Calu3 (cell line): Measurements from ENCODE around the gene NEU4. TPM values are rescaled to one million over a fixed set of nuclear protein-coding genes. Genes with fewer than 3 reads are reported as not detected.
"Not testable (repeated sequence)": the region's sequence is repeated elsewhere in the genome, so short reads cannot be mapped to it uniquely, and the experiment has no call there.

Experiments used
- BruUV-seq: library from RNA; stranded (reverse); fragments of 400-500 nt; replicated peaks from 2 replicates; lab custom pipeline; 2021; lab: Mats Ljungman, UMichigan
- CTCF ChIA-PET: fragments of 300-600 bp; sonication (Branson Sonifier 250); formaldehyde crosslinking; loops from one replicate; lab custom pipeline; 2022; ENCODE audit warnings: antibody characterized with exemption; lab: Charles Lee
- DNase-seq: peaks from one replicate; pipeline ENCODE4 v3.0.0; 2022
- H3K27ac Mint-ChIP-seq: one replicate; pipeline ENCODE4 v1.8.0; 2022; ENCODE audit warnings: mixed read lengths; ENCODE audit not compliant: unreplicated experiment
- H3K27me3 Mint-ChIP-seq: one replicate; pipeline ENCODE4 v1.8.0; 2022; ENCODE audit warnings: mixed read lengths; ENCODE audit not compliant: unreplicated experiment
- H3K36me3 Mint-ChIP-seq: one replicate; pipeline ENCODE4 v1.8.0; 2022; ENCODE audit warnings: mild to moderate bottlenecking, moderate library complexity, mixed read lengths; ENCODE audit not compliant: insufficient read depth, unreplicated experiment
- H3K4me1 Mint-ChIP-seq: one replicate; pipeline ENCODE4 v1.8.0; 2022; ENCODE audit warnings: mild to moderate bottlenecking, low read depth, mixed read lengths; ENCODE audit not compliant: unreplicated experiment
- H3K4me3 Mint-ChIP-seq: one replicate; pipeline ENCODE4 v1.8.0; 2022; ENCODE audit warnings: mild to moderate bottlenecking, low read depth, moderate library complexity, mixed read lengths; ENCODE audit not compliant: unreplicated experiment
- H3K9me3 Mint-ChIP-seq: one replicate; pipeline ENCODE4 v1.8.0; 2022; ENCODE audit warnings: low read depth, mixed read lengths; ENCODE audit not compliant: unreplicated experiment
- CTCF ChIP-seq: fragments of 200-600 bp; IDR thresholded peaks from one replicate; pipeline ENCODE4 v1.8.0; 2022; ENCODE audit warnings: antibody characterized with exemption; ENCODE audit not compliant: unreplicated experiment
- intact Hi-C: fragments of 100-400 bp; cut with micrococcal nuclease; formaldehyde crosslinking; loops from one replicate; pipeline ENCODE4 v1.10.0; 2022; ENCODE audit not compliant: unreplicated experiment
- total RNA-seq: library from RNA; stranded (reverse); gene quantifications from 2 replicates; pipeline ENCODE4 v1.2.3, GENCODE V29; 2022

NEU4 gene
- total RNA-seq, 1 experiment from 2014 or later: 0.14 TPM

- Mint-ChIP-seq H3K4me3 (no peak overlapping the region), H3K4me1 (no peaks in the 10 kb centered on the region), H3K27ac (no peak overlapping the region), H3K27me3 (peaks cover 66% of the 10 kb centered on the region), H3K36me3 (no peaks in the 10 kb centered on the region), H3K9me3 (peaks cover 2% of the 10 kb centered on the region)
- no peak for TF ChIP-seq CTCF
- intact Hi-C loops: no loop called here
- CTCF ChIA-PET: no interaction called here
- no TSS peak for BruUV-seq
- no peak for DNase-seq
These were observed 24.2 kb downstream of the NEU4 start for GRCh38 chr2:241833101-241833663.

- DNase-seq, BruUV-seq, H3K4me1 Mint-ChIP-seq, H3K36me3 Mint-ChIP-seq, H3K27ac Mint-ChIP-seq, intact Hi-C loops, H3K4me3 Mint-ChIP-seq, CTCF ChIA-PET, H3K9me3 Mint-ChIP-seq: not testable (repeated sequence)
- peaks cover 74% of the 10 kb centered on the region for H3K27me3 Mint-ChIP-seq
These were observed 24.9 kb downstream of the NEU4 start for GRCh38 chr2:241833756-241834526.

GRCh38 chr2:241834527-241835210 lies 25.7 kb downstream of the NEU4 start:
- no TSS peak for BruUV-seq
- peaks cover 81% of the 10 kb centered on the region for H3K27me3 Mint-ChIP-seq

GRCh38 chr2:241835611-241836010 lies 26.6 kb downstream of the NEU4 start:
- Mint-ChIP-seq H3K27me3 (peaks cover 85% of the 10 kb centered on the region), H3K27ac (no peak overlapping the region), H3K4me1 (no peaks in the 10 kb centered on the region), H3K36me3 (no peaks in the 10 kb centered on the region), H3K4me3 (no peak overlapping the region), H3K9me3 (peaks cover 2% of the 10 kb centered on the region)
- no TSS peak for BruUV-seq
- TF ChIP-seq CTCF: no peak
- intact Hi-C loops: no loop called here
- no peak for DNase-seq
- CTCF ChIA-PET: interaction anchor here (0.7 kb wide), 1 partner anchor 886 kb away, joined by 3 read pairs; no protein-coding TSS in a partner anchor

More at GRCh38 chr2:241834527-241835210, 25.7 kb downstream of the NEU4 start:
- Mint-ChIP-seq H3K4me1 (no peaks in the 10 kb centered on the region), H3K36me3 (no peaks in the 10 kb centered on the region), H3K9me3 (peaks cover 2% of the 10 kb centered on the region), H3K27ac (no peak overlapping the region), H3K4me3 (no peak overlapping the region)
- no peak for TF ChIP-seq CTCF
- CTCF ChIA-PET: interaction anchor here (0.7 kb wide), 1 partner anchor 885 kb away, joined by 3 read pairs; no protein-coding TSS in a partner anchor
- DNase-seq: no peak
- intact Hi-C loops: no loop called here
